HepG2 (cell line): Measurements from ENCODE around the gene SPG7. TPM values are rescaled to one million over a fixed set of nuclear protein-coding genes. Genes with fewer than 3 reads are reported as not detected.

ENCODE experiments used
- ATAC-seq: fragments of 200-7000 bp; cut with Tn5 transposase; 3 replicates; pipeline ENCODE4 v1.9.1; 2020; ENCODE audit warnings: mild to moderate bottlenecking, moderate library complexity
- BruUV-seq: library from RNA; stranded (reverse); fragments of 400-500 nt; replicated peaks from 2 replicates; lab custom pipeline; 2021; lab: Mats Ljungman, UMichigan
- CTCF ChIA-PET: fragments of 300-600 bp; formaldehyde crosslinking; extraction: SDS; loops from one replicate; lab custom pipeline; 2021; ENCODE audit warnings: low total read pairs, inconsistent platforms, low intra/inter-chr PET ratio; lab: Yijun Ruan, JAX
- POLR2A ChIA-PET: fragments of 350-600 bp; sonication (Branson Sonifier 250); formaldehyde crosslinking; loops from one replicate; lab custom pipeline; 2020; ENCODE audit warnings: antibody characterized with exemption, inconsistent platforms; lab: Yijun Ruan, JAX
- DNase-seq: peaks from one replicate; pipeline ENCODE4 v3.0.0-alpha.2; 2015; ENCODE audit warnings: low spot score
- FAIRE-seq: peaks from 3 replicates; lab custom pipeline; 2011; peaks lifted over from hg19 to GRCh38; lab: Jason Lieb, UNC
- H2AFZ ChIP-seq: one replicate; pipeline ENCODE4 v1.6.1; 2011; ENCODE audit warnings: low read length, inconsistent platforms
- H3K27ac ChIP-seq: fragments of 300-600 bp; 3 replicates; pipeline ENCODE4 v1.8.0; 2011; ENCODE audit warnings: mixed run types, mild to moderate bottlenecking, mixed read lengths, low read length, inconsistent platforms; ENCODE audit not compliant: insufficient read depth; ENCODE audit errors: extremely low read length
- H3K27me3 ChIP-seq, 2 experiments: fragments of 200-600 bp in 1 of 2; 2 replicates in 1 of 2; 3 replicates in 1 of 2; pipeline versions ENCODE4 v1.6.0 to v1.8.0; 2011; ENCODE audit warnings: low read length in 2 of 2, mild to moderate bottlenecking in 2 of 2, moderate library complexity in 2 of 2, inconsistent platforms in 1 of 2; ENCODE audit not compliant: insufficient read depth in 2 of 2, control insufficient read depth in 1 of 2
- H3K36me3 ChIP-seq, 2 experiments: fragments of 200-600 bp in 1 of 2; replicated peaks in 1 of 2; 2 replicates in 1 of 2; 3 replicates in 1 of 2; pipeline versions ENCODE4 v1.5.1 to v1.8.0; 2011; ENCODE audit warnings: low read length in 2 of 2, inconsistent platforms in 1 of 2; ENCODE audit not compliant: insufficient read depth in 2 of 2, control insufficient read depth in 1 of 2
- H3K4me1 ChIP-seq: 2 replicates; pipeline ENCODE4 v1.5.1; 2012; ENCODE audit warnings: low read length, inconsistent platforms; ENCODE audit not compliant: insufficient read depth
- H3K4me2 ChIP-seq: 2 replicates; pipeline ENCODE4 v1.6.0; 2011; ENCODE audit warnings: low read depth, low read length, inconsistent platforms
- H3K4me3 ChIP-seq, 3 experiments: fragments of 200-600 bp in 1 of 3; sonication (generic), shearing (Covaris generic) in 1 of 3; replicated peaks in 1 of 3; 2 replicates each; pipeline ENCODE4 v1.5.1; 2011 to 2016; ENCODE audit warnings: low read length in 3 of 3, inconsistent platforms in 2 of 3, low read depth in 2 of 3, mild to moderate bottlenecking in 2 of 3, control low read depth in 1 of 3, mixed read lengths in 1 of 3; ENCODE audit not compliant: insufficient read depth in 1 of 3
- H3K79me2 ChIP-seq: one replicate; pipeline ENCODE4 v1.6.1; 2011; ENCODE audit warnings: low read length, inconsistent platforms; ENCODE audit not compliant: insufficient read depth
- H3K9ac ChIP-seq: 2 replicates; pipeline ENCODE4 v1.6.0; 2011; ENCODE audit warnings: mild to moderate bottlenecking, low read depth, low read length, inconsistent platforms; ENCODE audit not compliant: insufficient read depth
- H3K9me3 ChIP-seq: 2 replicates; pipeline ENCODE4 v1.5.1; 2012; ENCODE audit warnings: mild to moderate bottlenecking, low read length
- H4K20me1 ChIP-seq: 2 replicates; pipeline ENCODE4 v1.6.0; 2011; ENCODE audit warnings: inconsistent platforms, mild to moderate bottlenecking, low read length, moderate library complexity; ENCODE audit not compliant: insufficient read depth
- RBM22 ChIP-seq: fragments of 200-400 bp; formaldehyde crosslinking; optimal IDR thresholded peaks from 2 replicates; pipeline ENCODE3; 2017; ENCODE audit warnings: mild to moderate bottlenecking, low read length, moderate library complexity
- ZBTB42 ChIP-seq: sonication (generic); formaldehyde crosslinking; IDR thresholded peaks from 2 replicates; pipeline ENCODE4 v1.5.0; 2020; ENCODE audit warnings: mild to moderate bottlenecking, missing genetic modification reagents
- ZNF430 ChIP-seq: sonication (generic); formaldehyde crosslinking; IDR thresholded peaks from 2 replicates; pipeline ENCODE4 v1.9.0; 2021; ENCODE audit warnings: mild to moderate bottlenecking, missing genetic modification reagents
- ZNF552 ChIP-seq: sonication (generic); formaldehyde crosslinking; IDR thresholded peaks from 2 replicates; pipeline ENCODE4 v1.9.0; 2022; ENCODE audit warnings: missing genetic modification reagents, mild to moderate bottlenecking, borderline replicate concordance
- ZNF768 ChIP-seq: sonication (generic); formaldehyde crosslinking; IDR thresholded peaks from 2 replicates; pipeline ENCODE4 v1.4.0; 2020; ENCODE audit warnings: missing genetic modification reagents
- WGBS: methylation state at CpG from one replicate; pipeline ENCODE4 v1.1.6; 2017; ENCODE audit warnings: low lambda C conversion rate; 5-methylcytosine and 5-hydroxymethylcytosine counted together
- in situ Hi-C: cut with HindIII; loops from 2 replicates; pipeline ENCODE4 v1.10.0; 2017; ENCODE audit warnings: low pct_unique_long_range_greater_than_20kb; ENCODE audit not compliant: extremely low pct_ligation_motif_present
- intact Hi-C: fragments of 100-400 bp; cut with micrococcal nuclease; formaldehyde crosslinking; loops from one replicate; pipeline ENCODE4 v1.10.0; 2022; ENCODE audit not compliant: unreplicated experiment
- polyA plus RNA-seq, 8 experiments: library from polyadenylated mRNA; depleted of rRNA in 3 of 8; stranded (reverse) in 7 of 8; unstranded in 1 of 8; fragments of >200 nt; fragmentation: Illumina TruSeq in 4 of 8; extraction: Trizol in 4 of 8; gene quantifications; 2 replicates each; pipeline versions ENCODE4 v1.2.1 to v1.2.3, GENCODE V29; 2011 to 2016; ENCODE audit warnings: low read depth in 4 of 8, missing spikeins in 1 of 8, mixed read lengths in 1 of 8; ENCODE audit not compliant: insufficient read depth in 1 of 8
- total RNA-seq, 5 experiments: library from RNA; depleted of rRNA; stranded (reverse); fragments of >200 nt; fragmentation: Illumina TruSeq; extraction: Trizol; gene quantifications; 2 replicates each; pipeline ENCODE4 v1.2.3, GENCODE V29; 2016; ENCODE audit warnings: low read depth in 1 of 5
- TF ChIP-seq, protein P1 (sequence below): sonication (generic); formaldehyde crosslinking; IDR thresholded peaks from 2 replicates; pipeline ENCODE4 v1.5.0; 2020; ENCODE audit warnings: mild to moderate bottlenecking, missing genetic modification reagents, borderline replicate concordance

The SPG7 gene
- total and polyA plus RNA-seq, 2 of the 13 experiments (the other 11 are each of a cell fraction or from before 2014, with no cell fraction given): 66.0 to 136 TPM

DNA sequence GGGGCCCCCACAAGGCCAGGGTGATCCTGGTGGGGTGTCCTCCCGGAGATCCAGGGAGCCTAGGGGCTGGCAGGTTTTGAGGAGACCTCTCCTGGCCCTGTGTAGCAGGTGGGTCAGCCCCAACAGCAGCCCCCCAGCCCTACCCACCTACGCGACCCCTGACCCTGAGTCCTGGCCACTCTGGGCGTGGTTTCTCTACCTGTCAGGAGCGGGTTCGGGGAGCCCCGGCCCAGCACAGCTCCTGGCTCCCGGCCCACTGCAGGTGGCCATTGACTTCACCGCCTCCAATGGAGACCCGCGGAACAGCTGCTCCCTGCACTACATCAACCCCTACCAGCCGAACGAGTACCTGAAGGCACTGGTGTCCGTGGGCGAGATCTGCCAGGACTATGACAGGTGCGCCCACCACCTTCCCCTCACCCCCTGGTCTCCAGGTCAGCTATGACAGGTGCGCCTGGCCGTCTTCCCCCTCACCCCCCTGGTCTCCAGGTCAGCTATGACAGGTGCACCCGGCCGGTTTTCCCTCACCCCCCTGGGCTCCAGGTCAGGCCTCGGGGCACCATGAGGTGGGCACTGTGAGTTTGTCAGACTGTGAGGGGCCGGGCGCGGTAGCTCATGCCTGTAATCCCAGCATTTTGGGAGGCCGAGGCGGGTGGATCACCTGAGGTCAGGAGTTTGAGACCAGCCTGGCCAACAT lies 80.4 kb downstream of the SPG7 start:
- ATAC-seq: peak; percentile 13
- in situ Hi-C loops: no loop called here
- no peak overlapping the region for H3K27ac ChIP-seq
- peaks cover 35% of the 10 kb centered on the region for H3K4me1 ChIP-seq
- no peaks in the 10 kb centered on the region for H3K79me2 ChIP-seq
- CTCF ChIA-PET: no interaction called here
- no peak overlapping the region for H3K9ac ChIP-seq
- H2AFZ ChIP-seq: no peak overlapping the region
- BruUV-seq: no TSS peak
- no peak overlapping the region for H3K4me3 ChIP-seq
- DNase-seq: no peak
- H3K4me2 ChIP-seq: no peak overlapping the region
- H3K9me3 ChIP-seq: no peaks in the 10 kb centered on the region
- no peak for TF ChIP-seq ZBTB42
- TF ChIP-seq ZNF430 (CRISPR knock-in tag): no peak
- TF ChIP-seq ZNF768: peak; percentile 11; the same call in 1 of the 2 replicates
- TF ChIP-seq RBM22: no peak
- 63% methylated on average over 20 of the region's 26 CpGs for WGBS
- POLR2A ChIA-PET: no interaction called here
- H3K27me3 ChIP-seq: peaks cover 0 to 36% of the 10 kb centered on the region in 2 experiments; a peak in 3 of 5 replicates
- no peaks in the 10 kb centered on the region for H3K36me3 ChIP-seq
- intact Hi-C loops: no loop called here
- no peaks in the 10 kb centered on the region for H4K20me1 ChIP-seq
- no peak for FAIRE-seq

DNA sequence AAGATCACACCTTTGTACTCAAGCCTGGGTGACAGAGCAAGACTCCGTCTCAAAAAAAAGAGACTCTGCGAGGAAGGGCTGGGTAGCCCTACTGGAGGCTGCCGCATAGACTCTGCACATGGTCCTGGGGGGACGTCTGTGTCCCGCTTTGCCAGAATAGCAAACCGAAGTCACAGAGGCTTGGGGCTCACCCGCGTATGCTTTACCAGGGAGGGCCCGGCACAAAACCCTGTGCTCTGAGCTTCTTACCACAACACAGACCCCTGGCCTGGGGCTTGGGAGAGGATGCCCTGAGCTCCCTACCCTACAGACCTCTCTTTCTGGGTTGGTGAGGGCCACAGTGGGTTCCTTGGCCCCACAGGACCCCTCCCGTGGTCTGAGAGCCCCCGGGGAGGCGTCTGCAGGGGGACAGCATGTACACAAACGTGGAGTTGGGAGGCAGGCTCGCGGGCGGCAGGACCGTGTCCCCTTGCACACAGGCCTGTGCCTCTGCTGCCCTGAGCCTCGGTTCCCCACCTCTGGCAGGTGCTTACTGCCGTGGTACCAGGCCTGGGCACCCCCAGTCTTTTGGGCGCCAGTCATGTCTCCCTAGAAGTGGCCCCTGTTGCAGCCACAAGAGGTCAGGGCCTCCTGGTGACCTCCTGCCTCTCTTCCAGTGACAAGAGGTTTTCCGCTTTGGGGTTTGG lies 81.2 kb downstream of the SPG7 start:
- Histone ChIP-seq H3K36me3 (no peaks in the 10 kb centered on the region), H3K4me1 (peaks cover 35% of the 10 kb centered on the region), H3K9me3 (no peaks in the 10 kb centered on the region), H3K27ac (no peak overlapping the region), H3K79me2 (no peaks in the 10 kb centered on the region), H3K4me3 (no peak overlapping the region), H3K27me3 (peaks cover 0 to 34% of the 10 kb centered on the region in 2 experiments; a peak in 2 of 5 replicates), H2AFZ (no peak overlapping the region), H4K20me1 (no peaks in the 10 kb centered on the region), H3K9ac (no peak overlapping the region), H3K4me2 (no peak overlapping the region)
- TF ChIP-seq ZNF552 (CRISPR knock-in tag): no peak
- TF ChIP-seq, protein P1, sequence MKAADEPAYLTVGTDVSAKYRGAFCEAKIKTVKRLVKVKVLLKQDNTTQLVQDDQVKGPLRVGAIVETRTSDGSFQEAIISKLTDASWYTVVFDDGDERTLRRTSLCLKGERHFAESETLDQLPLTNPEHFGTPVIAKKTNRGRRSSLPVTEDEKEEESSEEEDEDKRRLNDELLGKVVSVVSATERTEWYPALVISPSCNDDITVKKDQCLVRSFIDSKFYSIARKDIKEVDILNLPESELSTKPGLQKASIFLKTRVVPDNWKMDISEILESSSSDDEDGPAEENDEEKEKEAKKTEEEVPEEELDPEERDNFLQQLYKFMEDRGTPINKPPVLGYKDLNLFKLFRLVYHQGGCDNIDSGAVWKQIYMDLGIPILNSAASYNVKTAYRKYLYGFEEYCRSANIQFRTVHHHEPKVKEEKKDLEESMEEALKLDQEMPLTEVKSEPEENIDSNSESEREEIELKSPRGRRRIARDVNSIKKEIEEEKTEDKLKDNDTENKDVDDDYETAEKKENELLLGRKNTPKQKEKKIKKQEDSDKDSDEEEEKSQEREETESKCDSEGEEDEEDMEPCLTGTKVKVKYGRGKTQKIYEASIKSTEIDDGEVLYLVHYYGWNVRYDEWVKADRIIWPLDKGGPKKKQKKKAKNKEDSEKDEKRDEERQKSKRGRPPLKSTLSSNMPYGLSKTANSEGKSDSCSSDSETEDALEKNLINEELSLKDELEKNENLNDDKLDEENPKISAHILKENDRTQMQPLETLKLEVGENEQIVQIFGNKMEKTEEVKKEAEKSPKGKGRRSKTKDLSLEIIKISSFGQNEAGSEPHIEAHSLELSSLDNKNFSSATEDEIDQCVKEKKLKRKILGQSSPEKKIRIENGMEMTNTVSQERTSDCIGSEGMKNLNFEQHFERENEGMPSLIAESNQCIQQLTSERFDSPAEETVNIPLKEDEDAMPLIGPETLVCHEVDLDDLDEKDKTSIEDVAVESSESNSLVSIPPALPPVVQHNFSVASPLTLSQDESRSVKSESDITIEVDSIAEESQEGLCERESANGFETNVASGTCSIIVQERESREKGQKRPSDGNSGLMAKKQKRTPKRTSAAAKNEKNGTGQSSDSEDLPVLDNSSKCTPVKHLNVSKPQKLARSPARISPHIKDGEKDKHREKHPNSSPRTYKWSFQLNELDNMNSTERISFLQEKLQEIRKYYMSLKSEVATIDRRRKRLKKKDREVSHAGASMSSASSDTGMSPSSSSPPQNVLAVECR (CRISPR knock-in tag): 0 out of 2 replicates have a peak, but pooled peaks have one; percentile 12
- no peak for DNase-seq
- in situ Hi-C loops (no loop called here), intact Hi-C loops (no loop called here)
- FAIRE-seq: no peak
- POLR2A ChIA-PET: no interaction called here
- CTCF ChIA-PET: no interaction called here
- ATAC-seq: peak; percentile 5; the same call in 1 of the 3 replicates
- no TSS peak for BruUV-seq
- WGBS: 56% methylated on average over 5 of the region's 21 CpGs
